DND-41 (cell line): Measurements from ENCODE around the gene ZNF444.
"Not testable (repeated sequence)": the region's sequence is repeated elsewhere in the genome, so short reads cannot be mapped to it uniquely, and the experiment has no call there.

Source experiments
- ATAC-seq: fragments of 200-7000 bp; cut with Tn5 transposase; 3 replicates; pipeline ENCODE4 v1.9.1; 2021; ENCODE audit warnings: low read depth; ENCODE audit not compliant: insufficient read depth
- DNase-seq: peaks from one replicate; pipeline ENCODE4 v3.0.0-alpha.2; 2020
- H2AFZ ChIP-seq: 2 replicates; pipeline ENCODE4 v1.6.0; 2012; ENCODE audit warnings: low read depth, low read length
- H3K27ac ChIP-seq: 2 replicates; pipeline ENCODE4 v1.5.1; 2012; ENCODE audit warnings: low read length, inconsistent platforms
- H3K27me3 ChIP-seq: fragments of 200-600 bp; sonication (generic); 2 replicates; pipeline ENCODE4 v1.6.0; 2012; ENCODE audit warnings: low read length, mild to moderate bottlenecking, inconsistent platforms; ENCODE audit not compliant: insufficient read depth, poor library complexity
- H3K36me3 ChIP-seq: 2 replicates; pipeline ENCODE4 v1.5.1; 2012; ENCODE audit warnings: low read length, inconsistent platforms; ENCODE audit not compliant: insufficient read depth
- H3K4me1 ChIP-seq: 2 replicates; pipeline ENCODE4 v1.5.1; 2012; ENCODE audit warnings: mild to moderate bottlenecking, low read length; ENCODE audit not compliant: insufficient read depth
- H3K4me2 ChIP-seq: 2 replicates; pipeline ENCODE4 v1.6.0; 2012; ENCODE audit warnings: mild to moderate bottlenecking, moderate library complexity, low read length, inconsistent platforms; ENCODE audit not compliant: insufficient read depth
- H3K4me3 ChIP-seq, 2 experiments: fragments of 200-600 bp in 1 of 2; shearing (Covaris generic) in 1 of 2; 2 replicates each; pipeline ENCODE4 v1.5.1; 2012 to 2016; ENCODE audit warnings: inconsistent platforms in 2 of 2, low read length in 2 of 2, mild to moderate bottlenecking in 2 of 2, low read depth in 1 of 2, moderate library complexity in 1 of 2
- H3K79me2 ChIP-seq: 2 replicates; pipeline ENCODE4 v1.6.0; 2012; ENCODE audit warnings: low read length, inconsistent platforms; ENCODE audit not compliant: insufficient read depth
- H3K9ac ChIP-seq: 2 replicates; pipeline ENCODE4 v1.6.0; 2012; ENCODE audit warnings: low read depth, mild to moderate bottlenecking, inconsistent platforms, low read length, moderate library complexity
- H3K9me3 ChIP-seq: 2 replicates; pipeline ENCODE4 v1.5.1; 2012; ENCODE audit warnings: low read length, moderate library complexity, mild to moderate bottlenecking, inconsistent platforms; ENCODE audit not compliant: insufficient read depth, severe bottlenecking
- H4K20me1 ChIP-seq: 2 replicates; pipeline ENCODE4 v1.6.0; 2012; ENCODE audit warnings: low read length; ENCODE audit not compliant: insufficient read depth
- CTCF ChIP-seq: IDR thresholded peaks from 2 replicates; pipeline ENCODE4 v1.5.1; 2012; ENCODE audit warnings: borderline replicate concordance, low read length, moderate library complexity, mild to moderate bottlenecking; ENCODE audit not compliant: poor library complexity, severe bottlenecking; ENCODE audit errors: extremely low read depth
- EZH2 ChIP-seq: IDR thresholded peaks from 3 replicates; pipeline ENCODE4 v1.6.1; 2012; ENCODE audit warnings: borderline replicate concordance, low read depth, mild to moderate bottlenecking, moderate library complexity, low read length, inconsistent platforms; ENCODE audit not compliant: severe bottlenecking

ZNF444 gene

GRCh38 chr19:56148096-56148495, 7.0 kb downstream of the ZNF444 start:
- no peak; the same call in 2 of the 3 replicates for ATAC-seq
- Histone ChIP-seq H3K79me2 (peaks cover 61% of the 10 kb centered on the region), H3K4me1 (peaks cover 18% of the 10 kb centered on the region), H3K9ac (no peak overlapping the region), H3K4me2 (no peak overlapping the region), H3K4me3 (no peak overlapping the region), H3K27me3 (no peaks in the 10 kb centered on the region), H3K27ac (no peak overlapping the region), H3K9me3 (no peaks in the 10 kb centered on the region), H2AFZ (no peak overlapping the region), H3K36me3 (peaks cover 43% of the 10 kb centered on the region), H4K20me1 (peaks cover 42% of the 10 kb centered on the region)
- DNase-seq, result no peak
- TF ChIP-seq EZH2, result no peak
- no peak for TF ChIP-seq CTCF

- H2AFZ ChIP-seq, DNase-seq, ATAC-seq, H3K27me3 ChIP-seq, H3K4me3 ChIP-seq, H3K9ac ChIP-seq, H3K27ac ChIP-seq, H3K9me3 ChIP-seq, H3K4me1 ChIP-seq, H3K4me2 ChIP-seq: not testable (repeated sequence)
- peaks cover 50% of the 10 kb centered on the region for H3K36me3 ChIP-seq
- H4K20me1 ChIP-seq, result peaks cover 47% of the 10 kb centered on the region
- peaks cover 53% of the 10 kb centered on the region for H3K79me2 ChIP-seq
These were observed 8.0 kb downstream of the ZNF444 start for GRCh38 chr19:56148955-56149655.

GRCh38 chr19:56149656-56150038, 8.6 kb downstream of the ZNF444 start:
- Histone ChIP-seq H2AFZ (no peak overlapping the region), H3K79me2 (peaks cover 48% of the 10 kb centered on the region), H3K27ac (no peak overlapping the region), H4K20me1 (peaks cover 50% of the 10 kb centered on the region), H3K36me3 (peaks cover 53% of the 10 kb centered on the region), H3K4me3 (no peak overlapping the region), H3K4me2 (no peak overlapping the region), H3K9ac (no peak overlapping the region), H3K9me3 (no peaks in the 10 kb centered on the region), H3K4me1 (peaks cover 3% of the 10 kb centered on the region; the same call in 1 of the 2 replicates), H3K27me3 (no peaks in the 10 kb centered on the region)
- DNase-seq (no peak), ATAC-seq (no peak)
- TF ChIP-seq CTCF (no peak), EZH2 (no peak)

DNA sequence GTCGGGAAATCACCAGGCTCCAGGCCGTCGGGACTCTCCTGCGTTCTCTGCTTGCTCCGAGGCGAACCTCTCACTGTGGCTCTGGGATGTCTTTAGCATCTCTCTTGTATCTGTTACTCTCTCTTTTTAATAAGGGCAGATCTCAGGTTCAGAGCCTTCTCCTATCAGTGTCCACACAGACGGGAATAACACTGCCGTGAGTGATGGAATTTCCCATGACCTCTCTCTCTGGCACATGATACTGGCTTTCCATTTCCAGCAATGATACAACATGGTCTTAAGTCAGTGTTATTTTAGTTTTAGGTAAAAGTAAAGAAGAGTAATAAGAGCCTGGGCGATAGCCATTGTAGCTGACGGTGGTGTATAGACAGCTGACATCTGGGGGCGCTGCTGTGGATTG, 9.3 kb downstream of the ZNF444 start:
- Histone ChIP-seq H3K9ac (no peak overlapping the region), H3K27ac (no peak overlapping the region), H3K9me3 (no peaks in the 10 kb centered on the region), H3K4me2 (no peak overlapping the region), H3K4me1 (no peaks in the 10 kb centered on the region), H2AFZ (no peak overlapping the region), H3K36me3 (peaks cover 61% of the 10 kb centered on the region), H3K79me2 (peaks cover 42% of the 10 kb centered on the region), H4K20me1 (peaks cover 52% of the 10 kb centered on the region), H3K27me3 (no peaks in the 10 kb centered on the region), H3K4me3 (no peak overlapping the region)
- DNase-seq, result no peak
- no peak for TF ChIP-seq CTCF
- no peak for TF ChIP-seq EZH2
- ATAC-seq, result no peak
